Eye (tissue), 1 donor: Measurements from ENCODE around the gene LHX2.
A peak's percentile ranks its signal among the peaks of the same experiment; 100 is the strongest.

Source experiments
- DNase-seq: peaks from one replicate; pipeline ENCODE4 v3.0.0-alpha.2; 2015

Gene LHX2

GRCh38 chr9:124014211-124014955 lies 2.8 kb downstream of the LHX2 start:
- peak; percentile 67 for DNase-seq

GRCh38 chr9:124014956-124015660 lies 3.5 kb downstream of the LHX2 start:
- DNase-seq = no peak

- DNase-seq = peak; percentile 74
These were observed 4.1 kb downstream of the LHX2 start for GRCh38 chr9:124015661-124016131.

- no peak for DNase-seq
These were observed 4.8 kb downstream of the LHX2 start for GRCh38 chr9:124016175-124017050.

- peak; percentile 80 for DNase-seq
These were observed 5.7 kb downstream of the LHX2 start for GRCh38 chr9:124017051-124017928.

GRCh38 chr9:124017929-124018729 lies 6.6 kb downstream of the LHX2 start:
- DNase-seq = peak; percentile 89

GRCh38 chr9:124018730-124019697 lies 7.4 kb downstream of the LHX2 start:
- peak; percentile 76 for DNase-seq

- DNase-seq = peak; percentile 55
These were observed 8.4 kb downstream of the LHX2 start for GRCh38 chr9:124019771-124020519.

- DNase-seq = no peak
These were observed 9.2 kb downstream of the LHX2 start for GRCh38 chr9:124020520-124021384.

- DNase-seq = no peak
These were observed 9.8 kb downstream of the LHX2 start for GRCh38 chr9:124021385-124021769.

GRCh38 chr9:124022201-124023121 lies 10.9 kb downstream of the LHX2 start:
- DNase-seq = peak; percentile 15

GRCh38 chr9:124024107-124024506 lies 12.5 kb downstream of the LHX2 start:
- no peak for DNase-seq

GRCh38 chr9:124029617-124030016 lies 18.0 kb downstream of the LHX2 start:
- no peak for DNase-seq

- DNase-seq = no peak
These were observed 19.4 kb downstream of the LHX2 start for GRCh38 chr9:124030969-124031451.

- no peak for DNase-seq
These were observed 20.7 kb downstream of the LHX2 start for GRCh38 chr9:124032247-124032646.

- no peak for DNase-seq
These were observed 21.8 kb downstream of the LHX2 start for GRCh38 chr9:124033348-124033747.

GRCh38 chr9:124033967-124034366 lies 22.4 kb downstream of the LHX2 start:
- no peak for DNase-seq
